H9 (cell line): ENCODE results near the gene TIAM2. TPM values are rescaled to one million over a fixed set of nuclear protein-coding genes. Genes with fewer than 3 reads are reported as not detected.

Source experiments
- DNase-seq: peaks from one replicate; pipeline ENCODE4 v3.0.0-alpha.2; 2017
- H2AFZ ChIP-seq: one replicate; pipeline ENCODE4 v1.6.1; 2013; ENCODE audit warnings: mild to moderate bottlenecking, low read length, control low read depth, moderate library complexity
- H2AK5ac ChIP-seq: 2 replicates; pipeline ENCODE4 v1.6.1; 2013; ENCODE audit warnings: low read length, control low read depth, mixed read lengths; ENCODE audit not compliant: insufficient read length
- H2BK120ac ChIP-seq: one replicate; pipeline ENCODE4 v1.6.1; 2013; ENCODE audit warnings: low read depth, mild to moderate bottlenecking, low read length, control low read depth, inconsistent platforms; ENCODE audit not compliant: poor library complexity, severe bottlenecking
- H2BK12ac ChIP-seq: 2 replicates; pipeline ENCODE4 v1.6.1; 2013; ENCODE audit warnings: low read length, control low read depth, mixed read lengths, low read depth; ENCODE audit not compliant: insufficient read length
- H2BK15ac ChIP-seq: 2 replicates; pipeline ENCODE4 v1.6.1; 2013; ENCODE audit warnings: low read depth, low read length, control low read depth
- H2BK20ac ChIP-seq: one replicate; pipeline ENCODE4 v1.6.1; 2013; ENCODE audit warnings: low read depth, mild to moderate bottlenecking, low read length, control low read depth, inconsistent platforms; ENCODE audit not compliant: poor library complexity, severe bottlenecking
- H2BK5ac ChIP-seq: 2 replicates; pipeline ENCODE4 v1.6.1; 2013; ENCODE audit warnings: low read length, control low read depth, mixed read lengths; ENCODE audit not compliant: insufficient read length
- H3K14ac ChIP-seq: 2 replicates; pipeline ENCODE4 v1.6.1; 2013; ENCODE audit warnings: low read length, control low read depth; ENCODE audit not compliant: insufficient read depth
- H3K18ac ChIP-seq: 2 replicates; pipeline ENCODE4 v1.6.1; 2013; ENCODE audit warnings: low read depth, mild to moderate bottlenecking, mixed read lengths, low read length, control low read depth; ENCODE audit not compliant: insufficient read length
- H3K23ac ChIP-seq: 2 replicates; pipeline ENCODE4 v1.6.1; 2013; ENCODE audit warnings: low read length, control low read depth, mixed read lengths, low read depth; ENCODE audit not compliant: insufficient read length
- H3K23me2 ChIP-seq: 2 replicates; pipeline ENCODE4 v1.6.1; 2013; ENCODE audit warnings: low read depth, mild to moderate bottlenecking, mixed read lengths, low read length, control low read depth; ENCODE audit not compliant: insufficient read length, poor library complexity, severe bottlenecking
- H3K27ac ChIP-seq: 2 replicates; pipeline ENCODE4 v1.5.1; 2013; ENCODE audit warnings: low read length, control low read depth, mixed read lengths, low read depth; ENCODE audit not compliant: insufficient read length
- H3K27me3 ChIP-seq: 2 replicates; pipeline ENCODE4 v1.6.1; 2013; ENCODE audit warnings: low read length, control low read depth, inconsistent platforms; ENCODE audit not compliant: insufficient read depth
- H3K4ac ChIP-seq: 2 replicates; pipeline ENCODE4 v1.6.1; 2013; ENCODE audit warnings: low read depth, mild to moderate bottlenecking, control low read depth, inconsistent platforms, low read length, moderate library complexity
- H3K4me1 ChIP-seq: 2 replicates; pipeline ENCODE4 v1.6.1; 2013; ENCODE audit warnings: low read length, control low read depth, inconsistent platforms; ENCODE audit not compliant: insufficient read depth
- H3K4me2 ChIP-seq: 2 replicates; pipeline ENCODE4 v1.6.1; 2013; ENCODE audit warnings: low read length, control low read depth, mixed read lengths; ENCODE audit not compliant: insufficient read length, insufficient read depth
- H3K56ac ChIP-seq: 2 replicates; pipeline ENCODE4 v1.6.1; 2013; ENCODE audit warnings: low read depth, mild to moderate bottlenecking, mixed read lengths, low read length, control low read depth; ENCODE audit not compliant: insufficient read length
- H3K79me1 ChIP-seq: 2 replicates; pipeline ENCODE4 v1.6.1; 2013; ENCODE audit warnings: low read depth, mild to moderate bottlenecking, moderate library complexity, low read length, control low read depth, inconsistent platforms; ENCODE audit not compliant: insufficient read depth, poor library complexity, severe bottlenecking
- H3K79me2 ChIP-seq: 2 replicates; pipeline ENCODE4 v1.6.1; 2013; ENCODE audit warnings: low read length, control low read depth, inconsistent platforms; ENCODE audit not compliant: insufficient read depth
- H3K9ac ChIP-seq: 2 replicates; pipeline ENCODE4 v1.6.1; 2013; ENCODE audit warnings: low read length, control low read depth, mixed read lengths; ENCODE audit not compliant: insufficient read length; ENCODE audit errors: extremely low read depth
- H3K9me3 ChIP-seq: one replicate; pipeline ENCODE4 v1.6.1; 2013; ENCODE audit warnings: low read depth, low read length, inconsistent platforms; ENCODE audit not compliant: control insufficient read depth
- H3T11ph ChIP-seq: one replicate; pipeline ENCODE4 v1.6.1; 2013; ENCODE audit warnings: mild to moderate bottlenecking, low read length, control low read depth, inconsistent platforms
- H4K20me1 ChIP-seq: one replicate; pipeline ENCODE4 v1.6.1; 2013; ENCODE audit not compliant: control insufficient read depth, insufficient read length, insufficient read depth
- H4K5ac ChIP-seq: 2 replicates; pipeline ENCODE4 v1.6.1; 2013; ENCODE audit warnings: low read depth, mild to moderate bottlenecking, mixed read lengths, low read length, control low read depth; ENCODE audit not compliant: insufficient read length
- H4K8ac ChIP-seq: replicated peaks from 2 replicates; pipeline ENCODE4 v1.6.1; 2013; ENCODE audit warnings: low read length, control low read depth, mixed read lengths, low read depth; ENCODE audit not compliant: insufficient read length
- H4K91ac ChIP-seq: 2 replicates; pipeline ENCODE4 v1.6.1; 2013; ENCODE audit warnings: low read depth, mild to moderate bottlenecking, moderate library complexity, mixed read lengths, low read length, control low read depth; ENCODE audit not compliant: insufficient read length
- H3K27ac Mint-ChIP-seq, 3 experiments: 2 replicates in 2 of 3; 3 replicates in 1 of 3; pipeline ENCODE4 v1.8.0; 2020 to 2021; ENCODE audit warnings: mixed read lengths in 3 of 3, mild to moderate bottlenecking in 1 of 3, moderate library complexity in 1 of 3
- H3K27me3 Mint-ChIP-seq: 2 replicates; pipeline ENCODE4 v1.8.0; 2021; ENCODE audit warnings: low read depth, mild to moderate bottlenecking, moderate library complexity, mixed read lengths
- H3K36me3 Mint-ChIP-seq, 3 experiments: 2 replicates in 2 of 3; 3 replicates in 1 of 3; pipeline ENCODE4 v1.8.0; 2020 to 2021; ENCODE audit warnings: low read depth in 3 of 3, mixed read lengths in 3 of 3; ENCODE audit not compliant: insufficient read depth in 1 of 3
- H3K4me1 Mint-ChIP-seq, 2 experiments: 2 replicates each; pipeline ENCODE4 v1.8.0; 2020; ENCODE audit warnings: mixed read lengths in 2 of 2
- H3K4me3 Mint-ChIP-seq, 2 experiments: 2 replicates in 1 of 2; 3 replicates in 1 of 2; pipeline ENCODE4 v1.8.0; 2020 to 2021; ENCODE audit warnings: mild to moderate bottlenecking in 2 of 2, mixed read lengths in 2 of 2, moderate library complexity in 1 of 2
- H3K9me3 Mint-ChIP-seq, 2 experiments: 2 replicates in 1 of 2; 3 replicates in 1 of 2; pipeline ENCODE4 v1.8.0; 2020; ENCODE audit warnings: mild to moderate bottlenecking in 2 of 2, mixed read lengths in 2 of 2, moderate library complexity in 1 of 2
- CTCF ChIP-seq: fragments of 200-600 bp; sonication (generic); conservative IDR thresholded peaks from 3 replicates; pipeline ENCODE4 v1.8.0; 2021; ENCODE audit warnings: antibody characterized with exemption, mild to moderate bottlenecking
- WGBS: extraction: QIAGEN DNeasy Blood & Tissue Kit; methylation state at CpG from one replicate; pipeline ENCODE4 v1.1.7; 2013; ENCODE audit warnings: missing lambda C conversion rate, low lambda C conversion rate, mixed read lengths; ENCODE audit not compliant: insufficient read length; ENCODE audit errors: extremely low coverage; 5-methylcytosine and 5-hydroxymethylcytosine counted together
- total RNA-seq: library from RNA; stranded (reverse); gene quantifications from 2 replicates; pipeline ENCODE4 v1.2.1, GENCODE V29; 2021

Gene TIAM2
- total RNA-seq, 1 experiment from 2014 or later: 6.3 TPM

GRCh38 chr6:155054491-155055250 is 59.6 kb downstream of the TIAM2 start:
- Mint-ChIP-seq H3K4me3 (no peak overlapping the region), H3K27me3 (no peaks in the 10 kb centered on the region), H3K27ac (no peak overlapping the region), H3K36me3 (no peaks in the 10 kb centered on the region), H3K4me1 (no peaks in the 10 kb centered on the region; a peak in 1 of 4 replicates), H3K9me3 (no peaks in the 10 kb centered on the region)
- Histone ChIP-seq H4K91ac (no peak overlapping the region), H2AFZ (no peak overlapping the region), H2BK20ac (no peak overlapping the region), H3K4ac (no peak overlapping the region), H3K9me3 (no peaks in the 10 kb centered on the region), H2BK15ac (no peak overlapping the region), H3K23ac (no peak overlapping the region), H3K27ac (no peak overlapping the region), H3K18ac (no peak overlapping the region), H3K56ac (no peak overlapping the region), H3K14ac (no peak overlapping the region), H3K79me2 (no peaks in the 10 kb centered on the region), H3K4me1 (no peaks in the 10 kb centered on the region), H3T11ph (no peak overlapping the region), H2AK5ac (no peak overlapping the region), H3K23me2 (no peaks in the 10 kb centered on the region), H3K9ac (no peak overlapping the region), H4K20me1 (no peaks in the 10 kb centered on the region), H2BK120ac (no peak overlapping the region), H4K8ac (no peak overlapping the region), H4K5ac (no peak overlapping the region), H2BK5ac (no peak overlapping the region), H3K79me1 (peaks cover 3% of the 10 kb centered on the region), H2BK12ac (no peak overlapping the region), H3K4me2 (no peak overlapping the region), H3K27me3 (no peaks in the 10 kb centered on the region)
- DNase-seq: no peak
- no peak for TF ChIP-seq CTCF
- no CpG with 5 or more reads among the region's 12 CpGs for WGBS
